ENCODE data around the gene CER1. TPM values are rescaled to one million over a fixed set of nuclear protein-coding genes. Genes with fewer than 3 reads are reported as not detected.
A peak's percentile ranks its signal among the peaks of the same experiment; 100 is the strongest.
"Not testable (repeated sequence)": the region's sequence is repeated elsewhere in the genome, so short reads cannot be mapped to it uniquely, and the experiment has no call there.

Gene CER1
- total RNA-seq, 1 donor from 2014 or later = not detected

- no peak for DNase-seq
Measured at GRCh38 chr9:14715102-14715501, 7.4 kb downstream of the CER1 start.

- DNase-seq = no peak
Measured at GRCh38 chr9:14713187-14713767, 9.3 kb downstream of the CER1 start.

GRCh38 chr9:14710804-14711203, 11.7 kb downstream of the CER1 start:
- no peak for DNase-seq

GRCh38 chr9:14706530-14707140, 15.9 kb downstream of the CER1 start:
- no peak for DNase-seq

- no peak for DNase-seq
Measured at GRCh38 chr9:14705079-14705478, 17.5 kb downstream of the CER1 start.

- no peak for DNase-seq
Measured at GRCh38 chr9:14704281-14704680, 18.3 kb downstream of the CER1 start.

- DNase-seq = no peak
Measured at GRCh38 chr9:14702200-14702720, 20.3 kb downstream of the CER1 start.

GRCh38 chr9:14693251-14693861, 29.2 kb downstream of the CER1 start, which contains the start of gene ZDHHC21:
Gene ZDHHC21 (minus strand): TSS chr9:14693432. CDS start chr9:14674340, 19,092 bp downstream.
- DNase-seq = peak; percentile 76

GRCh38 chr9:14692470-14693250, 29.9 kb downstream of the CER1 start:
- peak; percentile 62 for DNase-seq

- no peak for DNase-seq
Measured at GRCh38 chr9:14690948-14691730, 31.4 kb downstream of the CER1 start.

- no peak for DNase-seq
Measured at GRCh38 chr9:14687042-14687719, 35.4 kb downstream of the CER1 start.

- no peak for DNase-seq
Measured at GRCh38 chr9:14686168-14686567, 36.4 kb downstream of the CER1 start.

GRCh38 chr9:14682616-14683015, 39.9 kb downstream of the CER1 start:
- not testable (repeated sequence) for DNase-seq

GRCh38 chr9:14678776-14679175, 43.8 kb downstream of the CER1 start:
- no peak for DNase-seq

- DNase-seq = no peak
Measured at GRCh38 chr9:14677872-14678271, 44.7 kb downstream of the CER1 start.

- DNase-seq = no peak
Measured at GRCh38 chr9:14677396-14677795, 45.1 kb downstream of the CER1 start.

- DNase-seq = no peak
Measured at GRCh38 chr9:14674630-14675029, 47.9 kb downstream of the CER1 start.

- DNase-seq = no peak
Measured at GRCh38 chr9:14671377-14671776, 51.2 kb downstream of the CER1 start.

- DNase-seq = no peak
Measured at GRCh38 chr9:14670718-14671117, 51.8 kb downstream of the CER1 start.

Measured in tongue (tissue), 2 donors.